SK-N-SH (cell line): Measurements from ENCODE around the gene ZSWIM8.

Experiments
- CTCF ChIP-seq: fragments of 200-600 bp; sonication (generic); IDR thresholded peaks from 2 replicates; pipeline ENCODE4 v1.6.1; 2017; ENCODE audit warnings: antibody characterized with exemption, mild to moderate bottlenecking, moderate library complexity
- GABPA ChIP-seq: IDR thresholded peaks from 2 replicates; pipeline ENCODE4 v1.4.0; 2012; ENCODE audit warnings: low read depth, mild to moderate bottlenecking
- GATA2 ChIP-seq: sonication (generic); formaldehyde crosslinking; IDR thresholded peaks from 2 replicates; pipeline ENCODE4 v1.5.0; 2020; ENCODE audit warnings: mild to moderate bottlenecking, missing genetic modification reagents
- MAX ChIP-seq: IDR thresholded peaks from 2 replicates; pipeline ENCODE4 v1.4.0; 2012; ENCODE audit warnings: low read depth
- MXI1 ChIP-seq: IDR thresholded peaks from 2 replicates; pipeline ENCODE4 v1.6.1; 2012; ENCODE audit warnings: mild to moderate bottlenecking, low read depth, low read length, improper control_type of control experiment
- POLR2AphosphoS5 ChIP-seq: IDR thresholded peaks from 2 replicates; pipeline ENCODE4 v1.6.1; 2012; ENCODE audit warnings: low read depth, low read length
- RCOR1 ChIP-seq: fragments of 150-350 bp; IDR thresholded peaks from 2 replicates; pipeline ENCODE4 v1.6.1; 2017; ENCODE audit warnings: antibody characterized with exemption, low read length
- SIN3A ChIP-seq: IDR thresholded peaks from 2 replicates; pipeline ENCODE4 v1.6.1; 2012; ENCODE audit warnings: low read depth, mild to moderate bottlenecking, low read length, moderate library complexity, borderline replicate concordance
- USF2 ChIP-seq: fragments of 150-350 bp; IDR thresholded peaks from 2 replicates; pipeline ENCODE4 v1.6.1; 2017; ENCODE audit warnings: antibody characterized with exemption, low read length, low read depth, borderline replicate concordance
- TF ChIP-seq, protein P1 (sequence below): IDR thresholded peaks from 2 replicates; pipeline ENCODE4; 2012
- TF ChIP-seq, protein P2 (sequence below): IDR thresholded peaks from 2 replicates; pipeline ENCODE4 v1.4.0; 2012; ENCODE audit warnings: low read depth, borderline replicate concordance

DNA sequence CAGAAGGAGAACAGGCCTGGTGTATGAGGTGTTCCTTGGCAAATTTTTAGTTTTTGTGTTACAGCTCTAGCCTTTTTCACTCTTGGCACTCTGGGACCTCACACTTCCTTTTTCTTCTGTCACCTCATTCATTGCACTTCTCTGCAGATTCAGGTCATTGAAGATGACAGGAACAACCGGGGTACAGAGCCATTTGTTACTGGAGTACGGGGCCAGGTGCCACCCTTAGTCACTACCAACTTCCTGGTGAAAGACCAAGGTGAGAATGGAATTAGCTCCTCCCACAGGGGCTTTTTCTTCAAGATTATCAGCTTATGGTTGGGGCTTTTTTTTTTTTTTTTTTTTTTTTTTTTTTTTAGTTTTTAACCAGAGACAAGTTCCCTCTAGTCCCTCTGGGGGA lies 22.1 kb upstream of the ZSWIM8 start:
- TF ChIP-seq MAX = no peak
- no peak for TF ChIP-seq CTCF
- TF ChIP-seq GABPA = no peak
- TF ChIP-seq, protein P1, sequence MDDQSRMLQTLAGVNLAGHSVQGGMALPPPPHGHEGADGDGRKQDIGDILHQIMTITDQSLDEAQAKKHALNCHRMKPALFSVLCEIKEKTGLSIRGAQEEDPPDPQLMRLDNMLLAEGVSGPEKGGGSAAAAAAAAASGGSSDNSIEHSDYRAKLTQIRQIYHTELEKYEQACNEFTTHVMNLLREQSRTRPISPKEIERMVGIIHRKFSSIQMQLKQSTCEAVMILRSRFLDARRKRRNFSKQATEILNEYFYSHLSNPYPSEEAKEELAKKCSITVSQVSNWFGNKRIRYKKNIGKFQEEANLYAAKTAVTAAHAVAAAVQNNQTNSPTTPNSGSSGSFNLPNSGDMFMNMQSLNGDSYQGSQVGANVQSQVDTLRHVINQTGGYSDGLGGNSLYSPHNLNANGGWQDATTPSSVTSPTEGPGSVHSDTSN = no peak
- TF ChIP-seq USF2 = no peak
- no peak for TF ChIP-seq POLR2AphosphoS5
- TF ChIP-seq, protein P2, sequence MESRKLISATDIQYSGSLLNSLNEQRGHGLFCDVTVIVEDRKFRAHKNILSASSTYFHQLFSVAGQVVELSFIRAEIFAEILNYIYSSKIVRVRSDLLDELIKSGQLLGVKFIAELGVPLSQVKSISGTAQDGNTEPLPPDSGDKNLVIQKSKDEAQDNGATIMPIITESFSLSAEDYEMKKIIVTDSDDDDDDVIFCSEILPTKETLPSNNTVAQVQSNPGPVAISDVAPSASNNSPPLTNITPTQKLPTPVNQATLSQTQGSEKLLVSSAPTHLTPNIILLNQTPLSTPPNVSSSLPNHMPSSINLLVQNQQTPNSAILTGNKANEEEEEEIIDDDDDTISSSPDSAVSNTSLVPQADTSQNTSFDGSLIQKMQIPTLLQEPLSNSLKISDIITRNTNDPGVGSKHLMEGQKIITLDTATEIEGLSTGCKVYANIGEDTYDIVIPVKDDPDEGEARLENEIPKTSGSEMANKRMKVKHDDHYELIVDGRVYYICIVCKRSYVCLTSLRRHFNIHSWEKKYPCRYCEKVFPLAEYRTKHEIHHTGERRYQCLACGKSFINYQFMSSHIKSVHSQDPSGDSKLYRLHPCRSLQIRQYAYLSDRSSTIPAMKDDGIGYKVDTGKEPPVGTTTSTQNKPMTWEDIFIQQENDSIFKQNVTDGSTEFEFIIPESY = no peak
- TF ChIP-seq SIN3A = no peak
- TF ChIP-seq MXI1 = no peak
- no peak for TF ChIP-seq RCOR1
- TF ChIP-seq GATA2 (CRISPR knock-in tag) = no peak
